SU-DHL-6 (cell line): ENCODE data around the gene TEX10.
A peak's percentile ranks its signal among the peaks of the same experiment; 100 is the strongest.

Experiments used
- H2AFZ ChIP-seq: fragments of 200-600 bp; sonication (generic); 2 replicates; pipeline ENCODE4 v1.6.1; 2014; ENCODE audit warnings: low read depth, mild to moderate bottlenecking, moderate library complexity, mixed read lengths, antibody characterized with exemption, low read length; ENCODE audit not compliant: severe bottlenecking
- H3F3A ChIP-seq: fragments of 200-600 bp; shearing (Covaris generic); 2 replicates; pipeline ENCODE4 v1.6.0; 2016; ENCODE audit warnings: antibody characterized with exemption, mild to moderate bottlenecking; ENCODE audit not compliant: insufficient read depth
- H3K27ac ChIP-seq: fragments of 200-600 bp; sonication (generic); 2 replicates; pipeline ENCODE4 v1.5.1; 2016; ENCODE audit warnings: low read depth, mild to moderate bottlenecking, low read length, moderate library complexity, mixed read lengths
- H3K27me3 ChIP-seq: fragments of 200-600 bp; sonication (generic), shearing (Covaris generic); 2 replicates; pipeline ENCODE4 v1.6.0; 2014; ENCODE audit warnings: mild to moderate bottlenecking, low read length
- H3K36me3 ChIP-seq: fragments of 200-600 bp; sonication (generic); 2 replicates; pipeline ENCODE4 v1.6.1; 2014; ENCODE audit warnings: mild to moderate bottlenecking, low read length, mixed read lengths
- H3K4me2 ChIP-seq: fragments of 300-600, 200-600 bp; shearing (Covaris generic), sonication (generic); 2 replicates; pipeline ENCODE4 v1.6.0; 2014; ENCODE audit warnings: low read length, low read depth, mild to moderate bottlenecking; ENCODE audit not compliant: poor library complexity, severe bottlenecking
- H3K4me3 ChIP-seq: fragments of 200-600 bp; sonication (generic); 2 replicates; pipeline ENCODE4 v1.5.1; 2014; ENCODE audit warnings: antibody characterized with exemption, low read length, mild to moderate bottlenecking, mixed read lengths; ENCODE audit not compliant: insufficient read depth, poor library complexity, severe bottlenecking
- H3K79me2 ChIP-seq: fragments of 200-600 bp; sonication (generic); 2 replicates; pipeline ENCODE4 v1.6.1; 2014; ENCODE audit warnings: mild to moderate bottlenecking, low read length, moderate library complexity; ENCODE audit not compliant: insufficient read depth
- H3K9ac ChIP-seq: fragments of 200-600 bp; sonication (generic); 2 replicates; pipeline ENCODE4 v1.7.0; 2014; ENCODE audit warnings: mild to moderate bottlenecking, low read length
- H3K9me2 ChIP-seq: fragments of 200-600 bp; sonication (generic); replicated peaks from 2 replicates; pipeline ENCODE4 v1.6.1; 2014; ENCODE audit warnings: low read length; ENCODE audit not compliant: insufficient read depth
- H3K9me3 ChIP-seq: fragments of 200-600 bp; sonication (generic); 2 replicates; pipeline ENCODE4 v1.6.1; 2014; ENCODE audit warnings: low read length, mixed read lengths; ENCODE audit not compliant: insufficient read depth
- H4K20me1 ChIP-seq: fragments of 200-600 bp; sonication (generic); 2 replicates; pipeline ENCODE4 v1.6.1; 2014; ENCODE audit warnings: low read depth, mild to moderate bottlenecking, antibody characterized with exemption, low read length, moderate library complexity, mixed read lengths
- CTCF ChIP-seq: fragments of 200-600 bp; sonication (generic); IDR thresholded peaks from one replicate; pipeline ENCODE4 v1.5.1; 2017; ENCODE audit warnings: antibody characterized with exemption, mild to moderate bottlenecking, low read length, moderate library complexity; ENCODE audit not compliant: insufficient read depth, poor library complexity, severe bottlenecking
- EZH2phosphoT487 ChIP-seq: fragments of 200-600 bp; sonication (generic), shearing (Covaris generic); conservative IDR thresholded peaks from 2 replicates; pipeline ENCODE4 v1.6.1; 2018; ENCODE audit warnings: mild to moderate bottlenecking, antibody characterized with exemption, low read length, moderate library complexity, mixed read lengths

The TEX10 gene

GRCh38 chr9:100351508-100351907, 1.2 kb downstream of the TEX10 start:
- H3F3A ChIP-seq: no peaks in the 10 kb centered on the region; the same call in 1 of the 2 replicates
- no peaks in the 10 kb centered on the region for H3K27me3 ChIP-seq
- H3K4me3 ChIP-seq: peak overlapping the region; percentile 88
- TF ChIP-seq CTCF (no peak), EZH2phosphoT487 (no peak)
- no peak overlapping the region for H2AFZ ChIP-seq
- peaks cover 70% of the 10 kb centered on the region for H3K79me2 ChIP-seq
- no peaks in the 10 kb centered on the region for H3K9me3 ChIP-seq
- H4K20me1 ChIP-seq: peaks cover 15% of the 10 kb centered on the region; the same call in 1 of the 2 replicates
- peaks cover 15% of the 10 kb centered on the region for H3K36me3 ChIP-seq
- H3K9ac ChIP-seq: peak overlapping the region; percentile 98
- no peaks in the 10 kb centered on the region for H3K9me2 ChIP-seq
- peak overlapping the region; percentile 85 for H3K4me2 ChIP-seq
- peak overlapping the region; percentile 71 for H3K27ac ChIP-seq

GRCh38 chr9:100350188-100350587, 2.6 kb downstream of the TEX10 start:
- H3K9ac ChIP-seq: peak overlapping the region; percentile 98
- H3K9me2 ChIP-seq: no peaks in the 10 kb centered on the region
- peaks cover 28% of the 10 kb centered on the region for H3K36me3 ChIP-seq
- H3K4me2 ChIP-seq: peak overlapping the region; percentile 85
- no peak overlapping the region for H3K27ac ChIP-seq
- no peak overlapping the region for H2AFZ ChIP-seq
- H3F3A ChIP-seq: no peaks in the 10 kb centered on the region; the same call in 1 of the 2 replicates
- TF ChIP-seq EZH2phosphoT487 (no peak), CTCF (no peak)
- peaks cover 84% of the 10 kb centered on the region for H3K79me2 ChIP-seq
- H3K27me3 ChIP-seq: no peaks in the 10 kb centered on the region
- H3K4me3 ChIP-seq: peak overlapping the region; percentile 33
- peaks cover 21% of the 10 kb centered on the region; the same call in 1 of the 2 replicates for H4K20me1 ChIP-seq
- H3K9me3 ChIP-seq: no peaks in the 10 kb centered on the region

GRCh38 chr9:100346836-100347235, 5.9 kb downstream of the TEX10 start:
- no peak overlapping the region for H2AFZ ChIP-seq
- peaks cover 28% of the 10 kb centered on the region; the same call in 1 of the 2 replicates for H4K20me1 ChIP-seq
- no peaks in the 10 kb centered on the region; the same call in 1 of the 2 replicates for H3F3A ChIP-seq
- no peak for TF ChIP-seq EZH2phosphoT487
- no peak for TF ChIP-seq CTCF
- H3K9me2 ChIP-seq: no peaks in the 10 kb centered on the region
- no peak overlapping the region for H3K4me3 ChIP-seq
- H3K9me3 ChIP-seq: no peaks in the 10 kb centered on the region
- peaks cover 49% of the 10 kb centered on the region for H3K36me3 ChIP-seq
- no peak overlapping the region for H3K4me2 ChIP-seq
- no peaks in the 10 kb centered on the region for H3K27me3 ChIP-seq
- peaks cover 97% of the 10 kb centered on the region for H3K79me2 ChIP-seq
- H3K9ac ChIP-seq: no peak overlapping the region
- H3K27ac ChIP-seq: no peak overlapping the region
